AG04450 (cell line): ENCODE measurements around the gene STPG4. TPM values are rescaled to one million over a fixed set of nuclear protein-coding genes. Genes with fewer than 3 reads are reported as not detected.

Experiments
- CTCF ChIA-PET: fragments of 300-600, 350-600 bp; formaldehyde crosslinking; extraction: SDS; loops from one replicate; lab custom pipeline; 2022; ENCODE audit warnings: antibody characterized with exemption, inconsistent platforms; lab: Charles Lee
- POLR2A ChIA-PET: fragments of 350-600 bp; formaldehyde crosslinking; extraction: SDS; loops from one replicate; lab custom pipeline; 2021; ENCODE audit warnings: antibody characterized with exemption, inconsistent platforms; lab: Yijun Ruan, JAX
- DNase-seq: peaks from one replicate; pipeline ENCODE4 v3.0.0-alpha.2; 2011; ENCODE audit warnings: low read depth, low spot score
- H3K27ac ChIP-seq: one replicate; pipeline ENCODE4 v1.5.1; 2012; ENCODE audit warnings: low read depth, low read length, control low read depth
- H3K27me3 ChIP-seq: one replicate; pipeline ENCODE4 v1.6.0; 2012; ENCODE audit warnings: low read length; ENCODE audit not compliant: control insufficient read depth, insufficient read depth
- H3K4me3 ChIP-seq: 2 replicates; pipeline ENCODE4 v1.5.1; 2011; ENCODE audit warnings: mild to moderate bottlenecking, low read depth, low read length, control low read depth
- H3K9me3 ChIP-seq: 2 replicates; pipeline ENCODE4 v1.5.1; 2012; ENCODE audit warnings: low read length; ENCODE audit not compliant: control insufficient read depth, insufficient read depth
- polyA plus RNA-seq: library from polyadenylated mRNA; depleted of rRNA; stranded (reverse); fragments of >200 nt; gene quantifications from 2 replicates; pipeline ENCODE4 v1.2.3, GENCODE V29; 2011
- TF ChIP-seq, protein P1 (sequence below): IDR thresholded peaks from 2 replicates; pipeline ENCODE4 v1.5.1; 2011; ENCODE audit warnings: low read depth, low read length, control low read depth, inconsistent platforms

STPG4 gene
- polyA plus RNA-seq, 1 experiment = 0.14 TPM

DNA sequence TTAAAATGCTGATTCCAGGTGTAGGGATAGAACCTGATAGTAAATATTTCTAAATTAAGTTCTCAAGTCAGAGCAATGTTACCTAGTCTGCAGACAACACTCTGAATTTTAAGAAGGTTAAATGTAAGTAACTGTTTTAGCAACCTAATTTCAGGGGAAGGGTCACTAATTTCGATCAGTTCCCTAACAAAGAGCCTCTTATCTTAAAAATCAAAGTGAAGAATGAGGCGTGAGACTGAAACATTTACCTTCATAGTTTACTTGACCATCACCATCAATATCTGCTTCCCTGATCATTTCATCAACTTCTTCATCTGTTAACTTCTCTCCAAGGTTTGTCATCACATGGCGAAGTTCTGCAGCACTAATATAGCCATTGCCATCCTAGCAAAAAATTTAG is 6.4 kb upstream of the STPG4 start:
- no peaks in the 10 kb centered on the region for H3K9me3 ChIP-seq
- ChIA-PET POLR2A (no interaction called here), CTCF (no interaction called here)
- no peak for DNase-seq
- H3K4me3 ChIP-seq = no peak overlapping the region
- TF ChIP-seq, protein P1, sequence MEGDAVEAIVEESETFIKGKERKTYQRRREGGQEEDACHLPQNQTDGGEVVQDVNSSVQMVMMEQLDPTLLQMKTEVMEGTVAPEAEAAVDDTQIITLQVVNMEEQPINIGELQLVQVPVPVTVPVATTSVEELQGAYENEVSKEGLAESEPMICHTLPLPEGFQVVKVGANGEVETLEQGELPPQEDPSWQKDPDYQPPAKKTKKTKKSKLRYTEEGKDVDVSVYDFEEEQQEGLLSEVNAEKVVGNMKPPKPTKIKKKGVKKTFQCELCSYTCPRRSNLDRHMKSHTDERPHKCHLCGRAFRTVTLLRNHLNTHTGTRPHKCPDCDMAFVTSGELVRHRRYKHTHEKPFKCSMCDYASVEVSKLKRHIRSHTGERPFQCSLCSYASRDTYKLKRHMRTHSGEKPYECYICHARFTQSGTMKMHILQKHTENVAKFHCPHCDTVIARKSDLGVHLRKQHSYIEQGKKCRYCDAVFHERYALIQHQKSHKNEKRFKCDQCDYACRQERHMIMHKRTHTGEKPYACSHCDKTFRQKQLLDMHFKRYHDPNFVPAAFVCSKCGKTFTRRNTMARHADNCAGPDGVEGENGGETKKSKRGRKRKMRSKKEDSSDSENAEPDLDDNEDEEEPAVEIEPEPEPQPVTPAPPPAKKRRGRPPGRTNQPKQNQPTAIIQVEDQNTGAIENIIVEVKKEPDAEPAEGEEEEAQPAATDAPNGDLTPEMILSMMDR = no peak
- no peaks in the 10 kb centered on the region for H3K27me3 ChIP-seq
- H3K27ac ChIP-seq = no peak overlapping the region

GRCh38 chr2:47160660-47161059 is 5.6 kb upstream of the STPG4 start:
- no peaks in the 10 kb centered on the region for H3K27me3 ChIP-seq
- ChIA-PET POLR2A (no interaction called here), CTCF (no interaction called here)
- DNase-seq = no peak
- H3K4me3 ChIP-seq = no peak overlapping the region
- H3K9me3 ChIP-seq = no peaks in the 10 kb centered on the region
- TF ChIP-seq, protein P1 = no peak
- no peak overlapping the region for H3K27ac ChIP-seq

- TF ChIP-seq, protein P1 = no peak
- H3K27ac ChIP-seq = no peak overlapping the region
- no peak overlapping the region for H3K4me3 ChIP-seq
- POLR2A ChIA-PET = no interaction called here
- H3K9me3 ChIP-seq = no peaks in the 10 kb centered on the region
- DNase-seq = no peak
- CTCF ChIA-PET = no interaction called here
- no peaks in the 10 kb centered on the region for H3K27me3 ChIP-seq
Observed at GRCh38 chr2:47160211-47160610, 5.1 kb upstream of the STPG4 start.

DNA sequence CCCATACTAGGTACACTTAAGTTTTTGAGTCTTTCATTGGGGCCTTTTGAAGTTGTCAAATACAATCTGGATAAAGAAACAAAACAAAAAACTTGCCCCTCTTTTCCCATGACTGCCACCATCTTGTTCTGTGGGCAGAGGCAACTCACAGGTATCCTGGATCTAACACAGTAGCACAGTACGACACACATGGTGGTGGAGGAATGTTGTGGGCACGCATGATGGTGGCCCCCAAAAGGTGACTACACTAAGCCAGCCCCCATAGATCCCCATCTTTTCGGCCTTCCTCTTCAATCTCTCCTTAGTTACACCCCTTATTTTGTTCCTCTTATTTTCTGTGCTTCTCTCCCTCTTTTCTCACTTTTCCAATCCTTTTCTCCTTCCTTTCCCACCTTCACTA is 4.5 kb upstream of the STPG4 start:
- H3K9me3 ChIP-seq = no peaks in the 10 kb centered on the region
- ChIA-PET CTCF (no interaction called here), POLR2A (no interaction called here)
- TF ChIP-seq, protein P1 = no peak
- no peak for DNase-seq
- no peak overlapping the region for H3K27ac ChIP-seq
- no peaks in the 10 kb centered on the region for H3K27me3 ChIP-seq
- no peak overlapping the region for H3K4me3 ChIP-seq

DNA sequence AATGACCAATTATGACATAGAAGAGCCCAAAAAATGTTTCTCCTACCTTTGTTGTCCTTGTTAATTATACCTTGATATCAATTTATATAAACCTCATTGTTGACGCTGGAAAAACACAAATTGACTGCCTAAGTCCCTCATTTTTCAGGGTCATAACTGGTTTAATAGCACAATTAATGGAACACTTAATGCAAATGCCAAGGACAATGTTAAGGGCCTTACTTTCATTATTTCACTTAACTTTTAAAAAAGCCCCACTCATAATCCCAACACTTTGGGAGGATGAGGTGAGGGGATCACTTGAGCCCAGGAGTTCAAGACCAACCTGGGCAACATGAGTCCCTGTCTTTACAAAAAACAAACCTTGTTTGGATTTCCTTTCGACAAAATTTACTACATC is 3.5 kb upstream of the STPG4 start:
- Histone ChIP-seq H3K4me3 (no peak overlapping the region), H3K9me3 (no peaks in the 10 kb centered on the region), H3K27ac (no peak overlapping the region), H3K27me3 (no peaks in the 10 kb centered on the region)
- ChIA-PET POLR2A (no interaction called here), CTCF (no interaction called here)
- no peak for DNase-seq
- TF ChIP-seq, protein P1 = no peak
